OCI-LY1 (cell line): ENCODE measurements around the gene ADCY1.

ENCODE experiments used
- H2AFZ ChIP-seq: fragments of 200-600 bp; sonication (generic), shearing (Covaris generic); 2 replicates; pipeline ENCODE4 v1.6.0; 2014; ENCODE audit warnings: antibody characterized with exemption, mild to moderate bottlenecking, low read length
- H3F3A ChIP-seq: fragments of 200-600 bp; sonication (generic), shearing (Covaris generic); 2 replicates; pipeline ENCODE4 v1.6.0; 2014; ENCODE audit warnings: mild to moderate bottlenecking, antibody characterized with exemption, low read length, moderate library complexity; ENCODE audit not compliant: insufficient read depth
- H3K27ac ChIP-seq: fragments of 200-600 bp; sonication (generic); 2 replicates; pipeline ENCODE4 v1.5.1; 2014; ENCODE audit warnings: low read length, mixed run types, mild to moderate bottlenecking, low read depth; ENCODE audit not compliant: poor library complexity, severe bottlenecking
- H3K27me3 ChIP-seq: fragments of 200-600 bp; sonication (generic); 2 replicates; pipeline ENCODE4 v1.6.0; 2014; ENCODE audit warnings: antibody characterized with exemption, mild to moderate bottlenecking, low read length, moderate library complexity; ENCODE audit not compliant: insufficient read depth
- H3K36me3 ChIP-seq: fragments of 200-600 bp; sonication (generic); 2 replicates; pipeline ENCODE4 v1.6.1; 2014; ENCODE audit warnings: mild to moderate bottlenecking, antibody characterized with exemption, low read length, moderate library complexity, mixed read lengths; ENCODE audit not compliant: insufficient read depth
- H3K4me1 ChIP-seq: fragments of 200-600 bp; sonication (generic); 2 replicates; pipeline ENCODE4 v1.5.1; 2014; ENCODE audit warnings: mild to moderate bottlenecking, low read length, moderate library complexity; ENCODE audit not compliant: insufficient read depth, severe bottlenecking
- H3K4me2 ChIP-seq: fragments of 200-600 bp; sonication (generic), shearing (Covaris generic); 2 replicates; pipeline ENCODE4 v1.6.1; 2014; ENCODE audit warnings: low read length
- H3K4me3 ChIP-seq: fragments of 200-600 bp; sonication (generic); 2 replicates; pipeline ENCODE4 v1.5.1; 2014; ENCODE audit warnings: low read length, low read depth, mild to moderate bottlenecking, mixed read lengths; ENCODE audit not compliant: poor library complexity, severe bottlenecking
- H3K79me2 ChIP-seq: fragments of 200-600 bp; shearing (Covaris generic); 2 replicates; pipeline ENCODE4 v1.6.1; 2016; ENCODE audit warnings: mixed run types, low read length, mixed read lengths; ENCODE audit not compliant: insufficient read depth
- H3K9ac ChIP-seq: fragments of 200-600 bp; sonication (generic), shearing (Covaris generic); 2 replicates; pipeline ENCODE4 v1.6.1; 2014; ENCODE audit warnings: mild to moderate bottlenecking, low read length, mixed read lengths
- H3K9me2 ChIP-seq: fragments of 200-600 bp; sonication (generic), shearing (Covaris generic); 2 replicates; pipeline ENCODE4 v1.6.1; 2014; ENCODE audit warnings: low read depth, mild to moderate bottlenecking, low read length, mixed read lengths
- H3K9me3 ChIP-seq: fragments of 200-600 bp; shearing (Covaris generic); 2 replicates; pipeline ENCODE4 v1.6.1; 2014; ENCODE audit warnings: low read length, mixed read lengths
- H4K20me1 ChIP-seq: fragments of 200-600 bp; sonication (generic), shearing (Covaris generic); 2 replicates; pipeline ENCODE4 v1.6.0; 2016; ENCODE audit warnings: mild to moderate bottlenecking, low read length; ENCODE audit not compliant: insufficient read depth
- CTCF ChIP-seq: fragments of 200-600 bp; sonication (generic), shearing (Covaris generic); IDR thresholded peaks from 2 replicates; pipeline ENCODE4 v1.5.1; 2017; ENCODE audit warnings: mild to moderate bottlenecking, antibody characterized with exemption, low read length, moderate library complexity, mixed read lengths
- EZH2 ChIP-seq: fragments of 200-600 bp; sonication (generic), shearing (Covaris generic); IDR thresholded peaks from 2 replicates; pipeline ENCODE4 v1.8.0; 2017; ENCODE audit warnings: borderline replicate concordance, mixed run types, mild to moderate bottlenecking, antibody characterized with exemption, low read length, moderate library complexity, mixed read lengths

The ADCY1 gene

GRCh38 chr7:45689797-45690761 is 115.9 kb downstream of the ADCY1 start:
- Histone ChIP-seq H3K4me3 (no peak overlapping the region), H3K27ac (no peak overlapping the region), H3K27me3 (no peaks in the 10 kb centered on the region), H3K4me1 (no peaks in the 10 kb centered on the region), H3K9me3 (no peaks in the 10 kb centered on the region), H3K4me2 (no peak overlapping the region), H4K20me1 (no peaks in the 10 kb centered on the region), H3K9ac (no peak overlapping the region), H3K79me2 (no peaks in the 10 kb centered on the region), H3F3A (no peaks in the 10 kb centered on the region), H2AFZ (no peak overlapping the region), H3K9me2 (no peaks in the 10 kb centered on the region), H3K36me3 (no peaks in the 10 kb centered on the region)
- TF ChIP-seq CTCF: no peak
- no peak for TF ChIP-seq EZH2

- no peak overlapping the region for H3K4me3 ChIP-seq
- no peaks in the 10 kb centered on the region for H4K20me1 ChIP-seq
- H2AFZ ChIP-seq: no peak overlapping the region
- no peaks in the 10 kb centered on the region for H3F3A ChIP-seq
- no peaks in the 10 kb centered on the region for H3K36me3 ChIP-seq
- no peaks in the 10 kb centered on the region for H3K79me2 ChIP-seq
- no peak overlapping the region for H3K27ac ChIP-seq
- H3K4me1 ChIP-seq: no peaks in the 10 kb centered on the region
- no peak for TF ChIP-seq EZH2
- TF ChIP-seq CTCF: no peak
- no peaks in the 10 kb centered on the region for H3K27me3 ChIP-seq
- H3K9ac ChIP-seq: no peak overlapping the region
- H3K9me3 ChIP-seq: no peaks in the 10 kb centered on the region
- no peaks in the 10 kb centered on the region for H3K9me2 ChIP-seq
- H3K4me2 ChIP-seq: no peak overlapping the region
Measured at GRCh38 chr7:45690762-45691150, 116.6 kb downstream of the ADCY1 start.

GRCh38 chr7:45691155-45691656 is 117.0 kb downstream of the ADCY1 start:
- H3K27ac ChIP-seq: no peak overlapping the region
- no peaks in the 10 kb centered on the region for H3K79me2 ChIP-seq
- no peaks in the 10 kb centered on the region for H3K36me3 ChIP-seq
- H3K4me2 ChIP-seq: no peak overlapping the region
- H2AFZ ChIP-seq: no peak overlapping the region
- H4K20me1 ChIP-seq: no peaks in the 10 kb centered on the region
- no peak overlapping the region for H3K4me3 ChIP-seq
- TF ChIP-seq CTCF: no peak
- TF ChIP-seq EZH2: no peak
- no peaks in the 10 kb centered on the region for H3K27me3 ChIP-seq
- no peaks in the 10 kb centered on the region for H3F3A ChIP-seq
- no peak overlapping the region for H3K9ac ChIP-seq
- H3K9me3 ChIP-seq: no peaks in the 10 kb centered on the region
- no peaks in the 10 kb centered on the region for H3K4me1 ChIP-seq
- no peaks in the 10 kb centered on the region for H3K9me2 ChIP-seq
